BE2C (cell line): ENCODE results near the gene ABLIM3.

ENCODE experiments used
- DNase-seq: peaks from one replicate; pipeline ENCODE4 v3.0.0-alpha.2; 2020
- H3K27me3 ChIP-seq: fragments of 250-450 bp; sonication (Bioruptor Pico); 2 replicates; pipeline ENCODE4 v1.5.1; 2020; ENCODE audit warnings: mild to moderate bottlenecking
- H3K36me3 ChIP-seq: fragments of 250-450 bp; sonication (Bioruptor Pico); 2 replicates; pipeline ENCODE4 v1.5.1; 2020; ENCODE audit warnings: mild to moderate bottlenecking
- H3K4me1 ChIP-seq: fragments of 250-450 bp; sonication (Bioruptor Pico); 2 replicates; pipeline ENCODE4 v1.5.1; 2020
- H3K4me3 ChIP-seq: 2 replicates; pipeline ENCODE4 v1.5.1; 2011; ENCODE audit warnings: low read depth, low read length
- H3K9me3 ChIP-seq: fragments of 250-450 bp; sonication (Bioruptor Pico); 2 replicates; pipeline ENCODE4 v1.5.1; 2020
- CTCF ChIP-seq: IDR thresholded peaks from 2 replicates; pipeline ENCODE4 v1.5.1; 2012; ENCODE audit warnings: mild to moderate bottlenecking, low read depth, low read length

The ABLIM3 gene

GRCh38 chr5:149207831-149208230 lies 66.5 kb downstream of the ABLIM3 start:
- TF ChIP-seq CTCF, result no peak
- no peaks in the 10 kb centered on the region for H3K9me3 ChIP-seq
- no peak for DNase-seq
- no peaks in the 10 kb centered on the region for H3K27me3 ChIP-seq
- no peaks in the 10 kb centered on the region for H3K36me3 ChIP-seq
- no peaks in the 10 kb centered on the region for H3K4me1 ChIP-seq
- H3K4me3 ChIP-seq, result no peak overlapping the region

GRCh38 chr5:149210225-149210624 lies 68.9 kb downstream of the ABLIM3 start:
- DNase-seq, result no peak
- H3K4me1 ChIP-seq, result no peaks in the 10 kb centered on the region
- H3K36me3 ChIP-seq, result no peaks in the 10 kb centered on the region
- H3K27me3 ChIP-seq, result no peaks in the 10 kb centered on the region
- H3K9me3 ChIP-seq, result no peaks in the 10 kb centered on the region
- no peak overlapping the region for H3K4me3 ChIP-seq
- no peak for TF ChIP-seq CTCF

- no peaks in the 10 kb centered on the region for H3K4me1 ChIP-seq
- no peak overlapping the region for H3K4me3 ChIP-seq
- H3K27me3 ChIP-seq, result no peaks in the 10 kb centered on the region
- no peak for DNase-seq
- no peaks in the 10 kb centered on the region for H3K36me3 ChIP-seq
- no peak for TF ChIP-seq CTCF
- H3K9me3 ChIP-seq, result no peaks in the 10 kb centered on the region
Observed at GRCh38 chr5:149210968-149211490, 69.7 kb downstream of the ABLIM3 start.

GRCh38 chr5:149211566-149211965 lies 70.3 kb downstream of the ABLIM3 start:
- no peak overlapping the region for H3K4me3 ChIP-seq
- no peaks in the 10 kb centered on the region for H3K9me3 ChIP-seq
- no peaks in the 10 kb centered on the region for H3K4me1 ChIP-seq
- no peak for TF ChIP-seq CTCF
- no peak for DNase-seq
- H3K27me3 ChIP-seq, result no peaks in the 10 kb centered on the region
- H3K36me3 ChIP-seq, result no peaks in the 10 kb centered on the region

- no peaks in the 10 kb centered on the region for H3K36me3 ChIP-seq
- no peak for TF ChIP-seq CTCF
- H3K4me3 ChIP-seq, result no peak overlapping the region
- H3K27me3 ChIP-seq, result no peaks in the 10 kb centered on the region
- no peak for DNase-seq
- no peaks in the 10 kb centered on the region for H3K9me3 ChIP-seq
- H3K4me1 ChIP-seq, result no peaks in the 10 kb centered on the region
Observed at GRCh38 chr5:149212198-149212951, 71.1 kb downstream of the ABLIM3 start.

GRCh38 chr5:149213264-149213880 lies 72.1 kb downstream of the ABLIM3 start:
- Histone ChIP-seq H3K36me3 (no peaks in the 10 kb centered on the region), H3K4me3 (no peak overlapping the region), H3K4me1 (no peaks in the 10 kb centered on the region), H3K9me3 (no peaks in the 10 kb centered on the region), H3K27me3 (no peaks in the 10 kb centered on the region)
- DNase-seq, result no peak
- TF ChIP-seq CTCF, result no peak
